HG02678 (cell line): ENCODE measurements around the gene UBE3C.

Experiments used
- ATAC-seq: cut with Tn5 transposase; IDR thresholded peaks from one replicate; pipeline ENCODE4 v1.9.1; 2021; ENCODE audit warnings: mild to moderate bottlenecking, moderate library complexity; ENCODE audit not compliant: unreplicated experiment

UBE3C gene

DNA sequence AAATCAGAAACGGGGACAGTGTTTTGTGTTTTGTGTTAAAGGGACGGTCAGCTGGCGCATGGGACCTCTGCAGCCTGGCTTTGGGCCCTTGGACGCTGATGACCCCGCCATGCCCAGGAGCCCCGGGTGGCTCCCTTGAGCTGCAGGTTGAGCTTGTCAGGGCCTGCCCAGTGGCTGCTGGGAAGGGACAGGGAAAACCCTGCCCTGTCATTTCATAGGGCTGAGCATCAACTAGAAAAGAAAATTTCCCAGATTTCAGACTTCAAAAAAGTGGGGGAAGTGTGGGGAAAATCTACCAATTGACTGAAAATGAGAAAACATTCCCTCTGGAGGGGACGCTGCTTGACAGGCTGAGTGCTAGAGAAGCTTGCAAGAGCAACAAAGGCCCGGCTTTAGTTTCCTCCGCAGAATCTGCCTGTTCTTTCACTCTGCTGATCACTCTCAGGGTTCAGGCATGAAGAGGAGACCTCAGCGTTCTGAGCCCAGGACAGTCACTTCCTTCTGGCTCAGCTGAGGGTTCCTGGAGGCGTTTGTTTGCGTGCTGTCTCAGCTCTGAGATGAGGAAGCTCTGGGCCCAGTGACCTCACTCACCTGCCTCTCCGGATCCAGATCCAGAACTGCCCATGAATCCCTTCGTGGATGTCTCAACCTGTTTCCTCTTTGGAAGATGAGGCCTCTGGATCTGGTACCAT is 179.4 kb downstream of the UBE3C start:
- ATAC-seq, result peak; percentile 86
